Measurements from ENCODE around the gene SIM1.

DNA sequence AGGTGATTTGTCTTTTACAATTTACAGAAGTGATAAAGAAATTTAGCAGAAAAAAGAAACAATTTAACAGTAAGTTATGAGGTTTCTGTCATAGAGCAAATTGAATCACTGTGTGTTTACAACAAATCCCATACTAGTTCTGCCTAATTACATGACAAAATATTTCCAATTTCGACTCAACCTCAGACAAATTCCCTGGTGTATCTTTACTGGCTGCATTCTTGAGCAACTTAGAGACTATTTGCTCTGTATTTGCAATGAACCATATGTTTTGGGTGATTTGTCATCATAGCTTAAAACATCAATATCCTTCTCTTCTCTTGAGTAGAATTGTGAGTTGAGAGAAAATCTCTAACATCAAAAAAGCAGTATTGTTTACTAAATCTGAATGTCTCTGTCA is 128.7 kb downstream of the SIM1 start:
- TF ChIP-seq, protein P1, sequence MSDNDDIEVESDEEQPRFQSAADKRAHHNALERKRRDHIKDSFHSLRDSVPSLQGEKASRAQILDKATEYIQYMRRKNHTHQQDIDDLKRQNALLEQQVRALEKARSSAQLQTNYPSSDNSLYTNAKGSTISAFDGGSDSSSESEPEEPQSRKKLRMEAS (IDR thresholded peaks at IDR 0.05): no peak
- TF ChIP-seq TEAD4 (IDR thresholded peaks at IDR 0.05; ENCODE audit: low read depth, low read length) (no peak), CREB1 (IDR thresholded peaks at IDR 0.05) (no peak), CEBPB (IDR thresholded peaks at IDR 0.05; ENCODE audit: low read depth, low read length) (no peak), POLR2AphosphoS5 (IDR thresholded peaks at IDR 0.05; ENCODE audit: low read depth, low read length) (no peak), ZNF274 (IDR thresholded peaks at IDR 0.05; ENCODE audit: borderline replicate concordance, extremely low read depth, low read length) (no peak), EP300 (IDR thresholded peaks at IDR 0.05; ENCODE audit: borderline replicate concordance in 1 of 2, low read depth in 2 of 2, low read length in 2 of 2) (no peak), BRCA1 (IDR thresholded peaks at IDR 0.05; ENCODE audit: low read depth, low read length) (no peak), TAF1 (IDR thresholded peaks at IDR 0.05; ENCODE audit: low read depth, low read length) (no peak)
- TF ChIP-seq, protein P2, sequence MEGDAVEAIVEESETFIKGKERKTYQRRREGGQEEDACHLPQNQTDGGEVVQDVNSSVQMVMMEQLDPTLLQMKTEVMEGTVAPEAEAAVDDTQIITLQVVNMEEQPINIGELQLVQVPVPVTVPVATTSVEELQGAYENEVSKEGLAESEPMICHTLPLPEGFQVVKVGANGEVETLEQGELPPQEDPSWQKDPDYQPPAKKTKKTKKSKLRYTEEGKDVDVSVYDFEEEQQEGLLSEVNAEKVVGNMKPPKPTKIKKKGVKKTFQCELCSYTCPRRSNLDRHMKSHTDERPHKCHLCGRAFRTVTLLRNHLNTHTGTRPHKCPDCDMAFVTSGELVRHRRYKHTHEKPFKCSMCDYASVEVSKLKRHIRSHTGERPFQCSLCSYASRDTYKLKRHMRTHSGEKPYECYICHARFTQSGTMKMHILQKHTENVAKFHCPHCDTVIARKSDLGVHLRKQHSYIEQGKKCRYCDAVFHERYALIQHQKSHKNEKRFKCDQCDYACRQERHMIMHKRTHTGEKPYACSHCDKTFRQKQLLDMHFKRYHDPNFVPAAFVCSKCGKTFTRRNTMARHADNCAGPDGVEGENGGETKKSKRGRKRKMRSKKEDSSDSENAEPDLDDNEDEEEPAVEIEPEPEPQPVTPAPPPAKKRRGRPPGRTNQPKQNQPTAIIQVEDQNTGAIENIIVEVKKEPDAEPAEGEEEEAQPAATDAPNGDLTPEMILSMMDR (IDR thresholded peaks at IDR 0.05; ENCODE audit: control extremely low read depth in 1 of 3, insufficient read depth in 1 of 3, low read depth in 1 of 3, low read length in 3 of 3): no peak
- TF ChIP-seq, protein P3, sequence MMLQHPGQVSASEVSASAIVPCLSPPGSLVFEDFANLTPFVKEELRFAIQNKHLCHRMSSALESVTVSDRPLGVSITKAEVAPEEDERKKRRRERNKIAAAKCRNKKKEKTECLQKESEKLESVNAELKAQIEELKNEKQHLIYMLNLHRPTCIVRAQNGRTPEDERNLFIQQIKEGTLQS (IDR thresholded peaks at IDR 0.05; ENCODE audit: insufficient read depth, low read depth, low read length): no peak
